ENCODE measurements around the gene GPR137. TPM values are rescaled to one million over a fixed set of nuclear protein-coding genes. Genes with fewer than 3 reads are reported as not detected.

GPR137 gene
- total and polyA plus RNA-seq, 9 of the 15 experiments (the other 6 are each of a cell fraction or from before 2014, with no cell fraction given) = 0.32 to 26.7 (median 10.7) TPM

DNA sequence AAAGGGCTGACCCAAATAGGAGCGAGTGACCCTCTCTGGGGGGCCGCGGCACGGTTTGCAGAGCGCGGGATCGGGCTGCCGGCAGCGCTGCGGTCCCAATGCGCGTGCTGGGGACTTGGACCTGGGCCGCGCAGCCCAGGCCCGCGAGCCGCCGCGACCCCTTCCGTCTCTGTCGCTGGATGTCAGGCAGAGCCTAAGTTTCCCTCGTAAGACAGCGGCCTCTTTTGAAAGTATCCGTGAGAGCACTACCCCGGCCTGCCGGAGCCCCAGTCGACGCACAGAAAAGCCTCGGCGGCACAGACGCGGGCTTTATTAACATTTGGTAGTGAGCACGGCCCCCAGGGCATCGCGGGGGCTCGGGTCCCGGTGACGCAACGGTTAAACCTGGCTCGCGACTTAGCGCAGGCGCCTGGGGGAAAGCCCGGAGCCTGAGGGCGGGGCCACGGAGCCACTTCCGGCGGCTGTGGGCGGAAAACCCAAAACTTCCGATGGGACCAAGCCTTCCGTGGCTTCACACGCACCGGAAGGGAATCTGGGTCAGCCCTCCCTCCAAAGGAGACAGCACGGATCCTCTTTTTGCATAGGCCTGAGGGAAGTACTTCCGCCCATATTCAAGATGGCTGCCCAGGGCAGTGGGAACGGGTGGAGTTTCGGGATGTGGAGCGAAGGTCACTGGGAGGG is 16.0 kb upstream of the GPR137 start (continued):
- peak; percentile 88 for TF ChIP-seq POU5F1 (IDR thresholded peaks at IDR 0.05; ENCODE audit: borderline replicate concordance, low read depth, low read length, partially characterized antibody)
- TF ChIP-seq ELF4 (CRISPR knock-in tag; IDR thresholded peaks at IDR 0.05) = peak; percentile 93
- TF ChIP-seq, protein P1, sequence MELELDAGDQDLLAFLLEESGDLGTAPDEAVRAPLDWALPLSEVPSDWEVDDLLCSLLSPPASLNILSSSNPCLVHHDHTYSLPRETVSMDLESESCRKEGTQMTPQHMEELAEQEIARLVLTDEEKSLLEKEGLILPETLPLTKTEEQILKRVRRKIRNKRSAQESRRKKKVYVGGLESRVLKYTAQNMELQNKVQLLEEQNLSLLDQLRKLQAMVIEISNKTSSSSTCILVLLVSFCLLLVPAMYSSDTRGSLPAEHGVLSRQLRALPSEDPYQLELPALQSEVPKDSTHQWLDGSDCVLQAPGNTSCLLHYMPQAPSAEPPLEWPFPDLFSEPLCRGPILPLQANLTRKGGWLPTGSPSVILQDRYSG (tag; conservative IDR thresholded peaks at IDR 0.05; ENCODE audit: low read depth) = no peak
- TF ChIP-seq, protein P2, sequence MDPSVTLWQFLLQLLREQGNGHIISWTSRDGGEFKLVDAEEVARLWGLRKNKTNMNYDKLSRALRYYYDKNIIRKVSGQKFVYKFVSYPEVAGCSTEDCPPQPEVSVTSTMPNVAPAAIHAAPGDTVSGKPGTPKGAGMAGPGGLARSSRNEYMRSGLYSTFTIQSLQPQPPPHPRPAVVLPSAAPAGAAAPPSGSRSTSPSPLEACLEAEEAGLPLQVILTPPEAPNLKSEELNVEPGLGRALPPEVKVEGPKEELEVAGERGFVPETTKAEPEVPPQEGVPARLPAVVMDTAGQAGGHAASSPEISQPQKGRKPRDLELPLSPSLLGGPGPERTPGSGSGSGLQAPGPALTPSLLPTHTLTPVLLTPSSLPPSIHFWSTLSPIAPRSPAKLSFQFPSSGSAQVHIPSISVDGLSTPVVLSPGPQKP (CRISPR knock-in tag; IDR thresholded peaks at IDR 0.05) = no peak
- no peak for TF ChIP-seq ZNF253 (CRISPR knock-in tag; conservative IDR thresholded peaks at IDR 0.05)
- TF ChIP-seq NELFE (IDR thresholded peaks at IDR 0.05; ENCODE audit: insufficient read depth, insufficient read length) = no peak
- TF ChIP-seq ZNF408 (CRISPR knock-in tag; IDR thresholded peaks at IDR 0.05; ENCODE audit: low read depth) = no peak
- TF ChIP-seq RFX1 (IDR thresholded peaks at IDR 0.05) = no peak
- TF ChIP-seq, protein P3, sequence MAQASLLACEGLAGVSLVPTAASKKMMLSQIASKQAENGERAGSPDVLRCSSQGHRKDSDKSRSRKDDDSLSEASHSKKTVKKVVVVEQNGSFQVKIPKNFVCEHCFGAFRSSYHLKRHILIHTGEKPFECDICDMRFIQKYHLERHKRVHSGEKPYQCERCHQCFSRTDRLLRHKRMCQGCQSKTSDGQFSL (CRISPR knock-in tag; IDR thresholded peaks at IDR 0.05) = no peak
- TF ChIP-seq, protein P3 (tag; IDR thresholded peaks at IDR 0.05) = peak in 1 of 2 experiments; percentile 44; a peak in 1 of 4 replicates
- no peak for TF ChIP-seq KDM2B (CRISPR knock-in tag; IDR thresholded peaks at IDR 0.05)
- TF ChIP-seq ZNF830 (CRISPR knock-in tag; IDR thresholded peaks at IDR 0.05) = peak; percentile 93; the same call in 1 of the 2 replicates
- TF ChIP-seq MED1 (CRISPR knock-in tag; IDR thresholded peaks at IDR 0.05; ENCODE audit: borderline replicate concordance) = no peak
- no peak for TF ChIP-seq CCAR2 (IDR thresholded peaks at IDR 0.05; ENCODE audit: low read depth, low read length)
- peak; percentile 7 for TF ChIP-seq HDAC3 (IDR thresholded peaks at IDR 0.05; ENCODE audit: borderline replicate concordance, partially characterized antibody)
- TF ChIP-seq HDAC2 (IDR thresholded peaks at IDR 0.05) = no peak
- TF ChIP-seq POLR3G (IDR thresholded peaks at IDR 0.05; ENCODE audit: extremely low read depth, insufficient read length, insufficient replicate concordance) = no peak
- TF ChIP-seq HEY1 (CRISPR knock-in tag; IDR thresholded peaks at IDR 0.05; ENCODE audit: borderline replicate concordance) = no peak
- TF ChIP-seq, protein P4, sequence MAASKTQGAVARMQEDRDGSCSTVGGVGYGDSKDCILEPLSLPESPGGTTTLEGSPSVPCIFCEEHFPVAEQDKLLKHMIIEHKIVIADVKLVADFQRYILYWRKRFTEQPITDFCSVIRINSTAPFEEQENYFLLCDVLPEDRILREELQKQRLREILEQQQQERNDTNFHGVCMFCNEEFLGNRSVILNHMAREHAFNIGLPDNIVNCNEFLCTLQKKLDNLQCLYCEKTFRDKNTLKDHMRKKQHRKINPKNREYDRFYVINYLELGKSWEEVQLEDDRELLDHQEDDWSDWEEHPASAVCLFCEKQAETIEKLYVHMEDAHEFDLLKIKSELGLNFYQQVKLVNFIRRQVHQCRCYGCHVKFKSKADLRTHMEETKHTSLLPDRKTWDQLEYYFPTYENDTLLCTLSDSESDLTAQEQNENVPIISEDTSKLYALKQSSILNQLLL (CRISPR knock-in tag; IDR thresholded peaks at IDR 0.05; ENCODE audit: borderline replicate concordance) = 0 out of 2 replicates have a peak, but pooled peaks have one; percentile 44
- peak; percentile 96 for TF ChIP-seq CEBPB (tag; IDR thresholded peaks at IDR 0.05)
- no peak for TF ChIP-seq SMARCB1 (IDR thresholded peaks at IDR 0.05; ENCODE audit: insufficient read length, low read depth)
- no peak for TF ChIP-seq U2AF2 (optimal IDR thresholded peaks at IDR 0.05; ENCODE audit: low read depth, low read length)
- peak; percentile 94 for TF ChIP-seq ATF7 (IDR thresholded peaks at IDR 0.05)
- TF ChIP-seq KAT7 (CRISPR knock-in tag; IDR thresholded peaks at IDR 0.05; ENCODE audit: borderline replicate concordance) = peak; percentile 70; the same call in 1 of the 2 replicates
- TF ChIP-seq RHOXF2B (CRISPR knock-in tag; conservative IDR thresholded peaks at IDR 0.05) = no peak
- TF ChIP-seq IFI16 (CRISPR knock-in tag; IDR thresholded peaks at IDR 0.05) = no peak
